K562 (cell line): Measurements from ENCODE around the gene KDM2A. TPM values are rescaled to one million over a fixed set of nuclear protein-coding genes. Genes with fewer than 3 reads are reported as not detected.

Experiments used
- ATAC-seq: fragments of 200-7000 bp; cut with Tn5 transposase; 3 replicates; pipeline ENCODE4 v1.9.1; 2020; ENCODE audit warnings: moderate library complexity
- BruUV-seq: library from RNA; stranded (reverse); fragments of 400-500 nt; replicated peaks from 2 replicates; lab custom pipeline; 2021; lab: Mats Ljungman, UMichigan
- CTCF ChIA-PET: fragments of 300-600 bp; formaldehyde crosslinking; extraction: SDS; loops from one replicate; lab custom pipeline; 2021; ENCODE audit warnings: low intra/inter-chr PET ratio; lab: Yijun Ruan, JAX
- POLR2A ChIA-PET: fragments of 300-600, 350-650 bp; sonication (Branson Sonifier 250); formaldehyde crosslinking; extraction: SDS; loops from one replicate; lab custom pipeline; 2021; ENCODE audit warnings: antibody characterized with exemption, inconsistent platforms; lab: Yijun Ruan, JAX
- DNase-seq, 4 experiments: peaks; one replicate each; pipeline versions ENCODE4 v3.0.0 to v3.0.0-alpha.2; 2011 to 2018; ENCODE audit warnings: low spot score in 3 of 4, mixed read lengths in 3 of 4; ENCODE audit errors: extremely low read depth in 1 of 4
- FAIRE-seq: peaks from 2 replicates; lab custom pipeline; 2011; peaks lifted over from hg19 to GRCh38; lab: Jason Lieb, UNC
- H2AFZ ChIP-seq: 2 replicates; pipeline ENCODE4 v1.6.0; 2011; ENCODE audit warnings: low read depth, low read length, control low read depth, inconsistent platforms
- H3K27ac ChIP-seq: fragments of 200-600 bp; 3 replicates; pipeline ENCODE4 v1.8.0; 2011; ENCODE audit warnings: low read depth, mild to moderate bottlenecking, control low read depth, inconsistent platforms, low read length, moderate library complexity, mixed read lengths; ENCODE audit errors: extremely low read depth
- H3K27me3 ChIP-seq, 2 experiments: fragments of 300-600 bp in 1 of 2; 2 replicates in 1 of 2; 3 replicates in 1 of 2; pipeline versions ENCODE4 v1.6.0 to v1.8.0; 2011; ENCODE audit warnings: inconsistent platforms in 2 of 2, low read length in 2 of 2, mild to moderate bottlenecking in 1 of 2, mixed read lengths in 1 of 2, moderate library complexity in 1 of 2; ENCODE audit not compliant: control insufficient read depth in 2 of 2, insufficient read depth in 2 of 2
- H3K36me3 ChIP-seq: fragments of 300-600 bp; 3 replicates; pipeline ENCODE4 v1.8.0; 2011; ENCODE audit warnings: mild to moderate bottlenecking, low read length, inconsistent platforms; ENCODE audit not compliant: control insufficient read depth, insufficient read depth
- H3K4me1 ChIP-seq, 2 experiments: fragments of 200-600 bp in 1 of 2; replicated peaks in 1 of 2; 2 replicates in 1 of 2; 3 replicates in 1 of 2; pipeline versions ENCODE4 v1.5.1 to v1.8.0; 2011; ENCODE audit warnings: inconsistent platforms in 2 of 2, low read length in 2 of 2, mild to moderate bottlenecking in 1 of 2, mixed read lengths in 1 of 2, moderate library complexity in 1 of 2; ENCODE audit not compliant: control insufficient read depth in 2 of 2, insufficient read depth in 2 of 2
- H3K4me2 ChIP-seq: 2 replicates; pipeline ENCODE4 v1.6.1; 2011; ENCODE audit warnings: low read length, control low read depth, inconsistent platforms, mixed read lengths; ENCODE audit not compliant: insufficient read depth
- H3K4me3 ChIP-seq: fragments of 200-600 bp; sonication (generic), shearing (Covaris generic); 2 replicates; pipeline ENCODE4 v1.5.1; 2016; ENCODE audit warnings: control low read depth, inconsistent platforms
- H3K79me2 ChIP-seq: fragments of 200-600 bp; 3 replicates; pipeline ENCODE4 v1.8.0; 2011; ENCODE audit warnings: low read length, inconsistent platforms; ENCODE audit not compliant: control insufficient read depth, insufficient read depth
- H3K9ac ChIP-seq, 2 experiments: 2 replicates each; pipeline versions ENCODE4 v1.6.0 to v1.6.1; 2011; ENCODE audit warnings: low read depth in 2 of 2, low read length in 2 of 2, control low read depth in 1 of 2, inconsistent platforms in 1 of 2, mild to moderate bottlenecking in 1 of 2, mixed read lengths in 1 of 2; ENCODE audit not compliant: insufficient read depth in 1 of 2
- H3K9me1 ChIP-seq: one replicate; pipeline ENCODE4 v1.6.0; 2011; ENCODE audit warnings: inconsistent platforms, mild to moderate bottlenecking, low read length, moderate library complexity; ENCODE audit not compliant: control insufficient read depth, insufficient read depth
- H3K9me3 ChIP-seq: replicated peaks from 2 replicates; pipeline ENCODE4 v1.5.1; 2011; ENCODE audit warnings: low read depth, low read length, inconsistent platforms; ENCODE audit not compliant: control insufficient read depth, insufficient read depth
- H4K20me1 ChIP-seq: replicated peaks from 2 replicates; pipeline ENCODE4 v1.6.1; 2011; ENCODE audit warnings: low read length, inconsistent platforms, mixed read lengths; ENCODE audit not compliant: control insufficient read depth, insufficient read depth
- BACH1 ChIP-seq: fragments of 200-800 bp; sonication (Bioruptor generic); IDR thresholded peaks from 2 replicates; pipeline ENCODE4 v1.6.1; 2016; ENCODE audit warnings: missing genetic modification characterization, missing compliant biosample characterization
- C11orf30 ChIP-seq: fragments of 450-650 bp; IDR thresholded peaks from 2 replicates; pipeline ENCODE4 v1.6.1; 2016; ENCODE audit warnings: low read depth, mild to moderate bottlenecking
- CEBPG ChIP-seq, 3 experiments: fragments of 200-800 bp in 1 of 3; sonication (Bioruptor generic) in 1 of 3; sonication (generic) in 1 of 3; formaldehyde crosslinking in 1 of 3; IDR thresholded peaks in 2 of 3; conservative IDR thresholded peaks in 1 of 3; 2 replicates each; pipeline versions ENCODE4 v1.6.1 to v1.8.0; 2016 to 2022; ENCODE audit warnings: missing compliant biosample characterization in 2 of 3, missing genetic modification characterization in 2 of 3, mild to moderate bottlenecking in 1 of 3, missing genetic modification reagents in 1 of 3
- FOSL1 ChIP-seq: fragments of 200-800 bp; sonication (Bioruptor generic); conservative IDR thresholded peaks from 2 replicates; pipeline ENCODE4 v1.6.1; 2016; ENCODE audit warnings: missing genetic modification characterization, missing compliant biosample characterization
- MAFF ChIP-seq: IDR thresholded peaks from 2 replicates; pipeline ENCODE4 v1.6.1; 2012; ENCODE audit warnings: low read length, improper control_type of control experiment
- MAFG ChIP-seq: fragments of 450-650 bp; conservative IDR thresholded peaks from 2 replicates; pipeline ENCODE4 v1.6.1; 2016; ENCODE audit warnings: missing genetic modification characterization, missing compliant biosample characterization
- MEIS2 ChIP-seq: fragments of 450-650 bp; IDR thresholded peaks from 2 replicates; pipeline ENCODE4 v1.6.1; 2014; ENCODE audit warnings: mild to moderate bottlenecking; ENCODE audit not compliant: partially characterized antibody
- NFRKB ChIP-seq: fragments of 450-650 bp; IDR thresholded peaks from 2 replicates; pipeline ENCODE4 v1.6.1; 2016; ENCODE audit warnings: low read depth
- RBM17 ChIP-seq: fragments of 200-400 bp; formaldehyde crosslinking; IDR thresholded peaks from 2 replicates; pipeline ENCODE4 v1.6.1; 2017; ENCODE audit warnings: low read depth, mild to moderate bottlenecking, low read length, borderline replicate concordance
- SP1 ChIP-seq: sonication (generic); formaldehyde crosslinking; IDR thresholded peaks from 2 replicates; pipeline ENCODE4 v1.8.1; 2022; ENCODE audit warnings: mild to moderate bottlenecking, missing genetic modification reagents
- SRF ChIP-seq, 2 experiments: fragments of 250-450, 450-650 bp in 1 of 2; sonication (Bioruptor Pico) in 1 of 2; sonication (generic) in 1 of 2; formaldehyde crosslinking; IDR thresholded peaks; 2 replicates each; pipeline versions ENCODE4 v1.5.0 to v1.5.1; 2020 to 2022; ENCODE audit warnings: mild to moderate bottlenecking in 1 of 2, missing genetic modification reagents in 1 of 2
- ZNF146 ChIP-seq: IDR thresholded peaks from one replicate; pipeline ENCODE4 v1.6.1; 2018; ENCODE audit warnings: missing compliant biosample characterization; ENCODE audit not compliant: unreplicated experiment
- ZNF324 ChIP-seq: fragments of 250-450 bp; sonication (Bioruptor Pico); IDR thresholded peaks from 2 replicates; pipeline ENCODE4 v1.4.0; 2020; ENCODE audit warnings: mild to moderate bottlenecking
- ZNF57 ChIP-seq: fragments of 450-650 bp; formaldehyde crosslinking; IDR thresholded peaks from 2 replicates; pipeline ENCODE4 v1.4.0; 2020; ENCODE audit warnings: mild to moderate bottlenecking, moderate library complexity
- ZNF589 ChIP-seq: fragments of 200-800 bp; sonication (Bioruptor generic); IDR thresholded peaks from 2 replicates; pipeline ENCODE4 v1.6.1; 2016; ENCODE audit warnings: low read depth, missing genetic modification characterization, missing compliant biosample characterization
- ZNF592 ChIP-seq: fragments of 450-650 bp; IDR thresholded peaks from 2 replicates; pipeline ENCODE4 v1.6.1; 2017; ENCODE audit warnings: antibody characterized with exemption, mild to moderate bottlenecking
- ZSCAN32 ChIP-seq: fragments of 450-650 bp; formaldehyde crosslinking; IDR thresholded peaks from 2 replicates; pipeline ENCODE4 v1.4.0; 2020; ENCODE audit warnings: mild to moderate bottlenecking, moderate library complexity
- WGBS: fragments of 100-300 bp; shearing (Covaris generic); methylation state at CpG from one replicate; pipeline ENCODE4 v1.1.6; 2016; ENCODE audit warnings: low coverage, mixed read lengths; ENCODE audit not compliant: insufficient coverage; ENCODE audit errors: missing lambda C conversion rate; 5-methylcytosine and 5-hydroxymethylcytosine counted together
- in situ Hi-C: fragments of 300-500 bp; cut with MboI; formaldehyde crosslinking; loops from 4 replicates; pipeline ENCODE4 v1.15.0; 2018; ENCODE audit warnings: inconsistent platforms, mixed read lengths
- intact Hi-C: fragments of 100-400 bp; cut with micrococcal nuclease; formaldehyde crosslinking; loops from 2 replicates; pipeline ENCODE4 v1.14.2; 2022
- polyA plus RNA-seq, 8 experiments: library from polyadenylated mRNA; depleted of rRNA in 4 of 8; stranded (reverse) in 5 of 8; unstranded in 3 of 8; fragments of >200 nt; fragmentation: Nextera tagmentation in 2 of 8; fragmentation: Illumina TruSeq in 1 of 8; extraction: Ambion mirVana in 2 of 8; extraction: Trizol in 1 of 8; gene quantifications; 2 replicates each; pipeline versions ENCODE4 v1.2.1 to v1.2.3, GENCODE V29; 2011 to 2014; ENCODE audit warnings: inconsistent platforms in 1 of 8, missing spikeins in 1 of 8
- total RNA-seq, 7 experiments: library from RNA; depleted of rRNA in 6 of 7; stranded (reverse); fragments of >200 nt in 6 of 7; fragmentation: Illumina TruSeq in 2 of 7; extraction: Trizol in 2 of 7; gene quantifications; 2 replicates each; pipeline versions ENCODE4 v1.2.1 to v1.2.3, GENCODE V29; 2011 to 2021; ENCODE audit warnings: low replicate concordance in 1 of 7
- TF ChIP-seq, protein P1 (sequence below): IDR thresholded peaks from 3 replicates; pipeline ENCODE4 v1.6.1; 2011; ENCODE audit warnings: borderline replicate concordance, mild to moderate bottlenecking; ENCODE audit not compliant: insufficient read length, insufficient read depth

Gene KDM2A
- total and polyA plus RNA-seq, 9 of the 15 experiments (the other 6 are each of a cell fraction or from before 2014, with no cell fraction given) = 5.0 to 39.3 (median 21.3) TPM

- Histone ChIP-seq H4K20me1 (no peaks in the 10 kb centered on the region), H3K79me2 (no peaks in the 10 kb centered on the region), H3K4me1 (no peaks in the 10 kb centered on the region), H3K9me1 (no peaks in the 10 kb centered on the region), H3K4me2 (no peak overlapping the region), H3K9ac (peak overlapping the region in 1 of 2 experiments; percentile 49; a peak in 1 of 4 replicates), H3K9me3 (no peaks in the 10 kb centered on the region), H3K27ac (no peak overlapping the region), H2AFZ (no peak overlapping the region), H3K4me3 (no peak overlapping the region), H3K27me3 (no peaks in the 10 kb centered on the region), H3K36me3 (peaks cover 18% of the 10 kb centered on the region; the same call in 2 of the 3 replicates)
- no TSS peak for BruUV-seq
- in situ Hi-C loops = no loop called here
- ChIA-PET POLR2A (interaction anchor here (1.2 to 3.1 kb wide), 2 partner anchors 9 to 44 kb away, joined by 3 to 12 read pairs; no protein-coding TSS in a partner anchor), CTCF (interaction anchor here (0.6 to 1.0 kb wide), 2 partner anchors 82 to 187 kb away, joined by 3 read pairs; no protein-coding TSS in a partner anchor)
- intact Hi-C loops = no loop called here
- WGBS = 36% methylated on average over 6 of the region's 6 CpGs
- ATAC-seq = no peak
- FAIRE-seq = no peak
- no peak for DNase-seq
- TF ChIP-seq SRF (CRISPR knock-in tag; IDR thresholded peaks at IDR 0.05) (peak in 1 of 2 experiments; percentile 82; a peak in 2 of 4 replicates), NFRKB (no peak), MEIS2 (peak; percentile 57), ZNF146 (no peak), ZNF592 (no peak), MAFG (peak; percentile 66; the same call in 1 of the 2 replicates), ZNF57 (no peak), SP1 (CRISPR knock-in tag) (no peak), BACH1 (tag) (peak; percentile 71; the same call in 1 of the 2 replicates), RBM17 (no peak), CEBPG (CRISPR knock-in tag; IDR thresholded peaks at IDR 0.05) (no peak), CEBPG (tag; conservative IDR thresholded peaks at IDR 0.05 in 1 of 2, IDR thresholded peaks at IDR 0.05 in 1 of 2) (0 out of 4 replicates have a peak, but pooled peaks of 1 of the 2 experiments have one; percentile 31), ZSCAN32 (CRISPR knock-in tag) (no peak), ZNF589 (CRISPR knock-in tag) (no peak), ZNF324 (CRISPR knock-in tag) (no peak), FOSL1 (tag) (peak; percentile 52; the same call in 1 of the 2 replicates), C11orf30 (0 out of 2 replicates have a peak, but pooled peaks have one; percentile 18), MAFF (peak; percentile 3; the same call in 1 of the 2 replicates)
- TF ChIP-seq, protein P1, sequence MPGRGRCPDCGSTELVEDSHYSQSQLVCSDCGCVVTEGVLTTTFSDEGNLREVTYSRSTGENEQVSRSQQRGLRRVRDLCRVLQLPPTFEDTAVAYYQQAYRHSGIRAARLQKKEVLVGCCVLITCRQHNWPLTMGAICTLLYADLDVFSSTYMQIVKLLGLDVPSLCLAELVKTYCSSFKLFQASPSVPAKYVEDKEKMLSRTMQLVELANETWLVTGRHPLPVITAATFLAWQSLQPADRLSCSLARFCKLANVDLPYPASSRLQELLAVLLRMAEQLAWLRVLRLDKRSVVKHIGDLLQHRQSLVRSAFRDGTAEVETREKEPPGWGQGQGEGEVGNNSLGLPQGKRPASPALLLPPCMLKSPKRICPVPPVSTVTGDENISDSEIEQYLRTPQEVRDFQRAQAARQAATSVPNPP = no peak
These were observed 77.0 kb downstream of the KDM2A start for GRCh38 chr11:67195971-67196456.
